Measurements from ENCODE around the gene TMED6.

DNA sequence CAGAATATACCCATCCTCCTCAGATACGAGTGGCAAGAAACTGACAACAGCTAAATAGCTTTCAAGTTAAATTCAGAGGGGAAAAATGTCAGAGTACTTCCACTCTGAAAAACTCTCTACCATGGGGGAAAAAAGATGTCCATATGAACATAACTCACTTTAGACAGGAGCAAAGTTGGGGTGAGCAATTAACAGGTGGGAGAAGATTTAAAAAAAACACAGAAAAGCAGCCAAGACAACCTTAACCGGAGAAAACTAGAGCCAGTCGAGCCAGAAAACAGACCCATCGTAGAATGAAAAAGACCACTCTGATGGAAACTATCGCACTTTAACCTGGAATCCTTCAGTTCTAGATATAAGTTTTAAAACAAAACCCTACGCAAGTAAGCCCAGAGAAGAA lies 33.4 kb upstream of the TMED6 start:
- TF ChIP-seq, protein P1, sequence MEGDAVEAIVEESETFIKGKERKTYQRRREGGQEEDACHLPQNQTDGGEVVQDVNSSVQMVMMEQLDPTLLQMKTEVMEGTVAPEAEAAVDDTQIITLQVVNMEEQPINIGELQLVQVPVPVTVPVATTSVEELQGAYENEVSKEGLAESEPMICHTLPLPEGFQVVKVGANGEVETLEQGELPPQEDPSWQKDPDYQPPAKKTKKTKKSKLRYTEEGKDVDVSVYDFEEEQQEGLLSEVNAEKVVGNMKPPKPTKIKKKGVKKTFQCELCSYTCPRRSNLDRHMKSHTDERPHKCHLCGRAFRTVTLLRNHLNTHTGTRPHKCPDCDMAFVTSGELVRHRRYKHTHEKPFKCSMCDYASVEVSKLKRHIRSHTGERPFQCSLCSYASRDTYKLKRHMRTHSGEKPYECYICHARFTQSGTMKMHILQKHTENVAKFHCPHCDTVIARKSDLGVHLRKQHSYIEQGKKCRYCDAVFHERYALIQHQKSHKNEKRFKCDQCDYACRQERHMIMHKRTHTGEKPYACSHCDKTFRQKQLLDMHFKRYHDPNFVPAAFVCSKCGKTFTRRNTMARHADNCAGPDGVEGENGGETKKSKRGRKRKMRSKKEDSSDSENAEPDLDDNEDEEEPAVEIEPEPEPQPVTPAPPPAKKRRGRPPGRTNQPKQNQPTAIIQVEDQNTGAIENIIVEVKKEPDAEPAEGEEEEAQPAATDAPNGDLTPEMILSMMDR (IDR thresholded peaks at IDR 0.05) = no peak
- TF ChIP-seq EZH2 (IDR thresholded peaks at IDR 0.05) = no peak
